ENCODE measurements around the gene ATP6V0B.

Gene ATP6V0B

DNA sequence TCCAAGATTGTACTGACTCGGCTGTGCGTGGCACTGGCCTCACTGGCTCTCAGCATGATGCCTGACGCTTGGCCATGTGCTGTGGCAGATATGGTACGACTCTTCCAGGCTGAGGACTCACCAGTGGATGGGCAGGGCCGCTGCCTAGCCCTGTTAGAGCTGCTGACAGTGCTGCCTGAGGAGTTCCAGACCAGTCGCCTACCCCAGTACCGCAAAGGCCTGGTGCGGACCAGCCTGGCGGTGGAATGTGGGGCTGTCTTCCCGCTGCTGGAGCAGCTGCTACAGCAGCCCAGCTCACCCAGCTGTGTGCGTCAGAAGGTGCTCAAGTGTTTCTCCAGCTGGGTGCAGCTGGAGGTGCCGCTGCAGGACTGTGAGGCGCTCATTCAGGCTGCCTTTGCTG, 25.1 kb upstream of the ATP6V0B start:
- Histone ChIP-seq H3K36me3 (ENCODE audit: control insufficient read depth, insufficient read depth, low read length) (no peaks in the 10 kb centered on the region), H3K27me3 (ENCODE audit: insufficient read depth, low read length, poor library complexity) (no peaks in the 10 kb centered on the region), H3K4ac (ENCODE audit: low read depth, low read length) (no peak overlapping the region), H4K5ac (ENCODE audit: low read length) (no peak overlapping the region), H2BK15ac (replicated peaks; ENCODE audit: low read depth) (no peak overlapping the region), H3K4me3 (ENCODE audit: low read length) (no peak overlapping the region), H3K18ac (ENCODE audit: low read length) (no peak overlapping the region), H3K27ac (ENCODE audit: low read depth, low read length) (no peak overlapping the region), H4K8ac (ENCODE audit: low read depth, low read length) (no peak overlapping the region), H3K4me2 (ENCODE audit: low read length) (no peak overlapping the region), H2BK120ac (ENCODE audit: low read depth, low read length) (no peak overlapping the region), H2AK5ac (ENCODE audit: low read length) (no peak overlapping the region), H3K23ac (ENCODE audit: low read length) (no peak overlapping the region), H3K4me1 (ENCODE audit: control insufficient read depth, low read depth, low read length) (peaks cover 2% of the 10 kb centered on the region), H3K79me2 (ENCODE audit: control insufficient read depth, insufficient read depth, low read length) (no peaks in the 10 kb centered on the region), H3K79me1 (ENCODE audit: low read length) (peaks cover 4% of the 10 kb centered on the region), H3K9ac (ENCODE audit: low read length) (no peak overlapping the region), H2BK5ac (ENCODE audit: low read length) (no peak overlapping the region), H3K56ac (ENCODE audit: low read length) (no peak overlapping the region)
- no peak for DNase-seq
- WGBS (ENCODE audit: extremely low coverage, insufficient coverage, low lambda C conversion rate) = no CpG with 5 or more reads among the region's 13 CpGs

- Histone ChIP-seq H3K56ac (ENCODE audit: low read length) (no peak overlapping the region), H3K27ac (ENCODE audit: low read depth, low read length) (no peak overlapping the region), H3K23ac (ENCODE audit: low read length) (no peak overlapping the region), H2BK120ac (ENCODE audit: low read depth, low read length) (no peak overlapping the region), H3K4me3 (ENCODE audit: low read length) (no peak overlapping the region), H3K4me2 (ENCODE audit: low read length) (no peak overlapping the region), H3K79me2 (ENCODE audit: control insufficient read depth, insufficient read depth, low read length) (no peaks in the 10 kb centered on the region), H3K36me3 (ENCODE audit: control insufficient read depth, insufficient read depth, low read length) (no peaks in the 10 kb centered on the region), H3K9ac (ENCODE audit: low read length) (no peak overlapping the region), H3K27me3 (ENCODE audit: insufficient read depth, low read length, poor library complexity) (no peaks in the 10 kb centered on the region), H3K18ac (ENCODE audit: low read length) (no peak overlapping the region), H2BK15ac (replicated peaks; ENCODE audit: low read depth) (no peak overlapping the region), H4K8ac (ENCODE audit: low read depth, low read length) (no peak overlapping the region), H2AK5ac (ENCODE audit: low read length) (no peak overlapping the region), H4K5ac (ENCODE audit: low read length) (no peak overlapping the region), H2BK5ac (ENCODE audit: low read length) (no peak overlapping the region), H3K4ac (ENCODE audit: low read depth, low read length) (no peak overlapping the region), H3K4me1 (ENCODE audit: control insufficient read depth, low read depth, low read length) (peaks cover 2% of the 10 kb centered on the region), H3K79me1 (ENCODE audit: low read length) (peaks cover 4% of the 10 kb centered on the region)
- no peak for DNase-seq
- no CpG with 5 or more reads among the region's 4 CpGs for WGBS (ENCODE audit: extremely low coverage, insufficient coverage, low lambda C conversion rate)
Measured at GRCh38 chr1:43951021-43951985, 23.5 kb upstream of the ATP6V0B start.

- no peak overlapping the region for H3K4ac ChIP-seq (ENCODE audit: low read depth, low read length)
- no peak overlapping the region for H3K9ac ChIP-seq (ENCODE audit: low read length)
- H3K27me3 ChIP-seq (ENCODE audit: insufficient read depth, low read length, poor library complexity) = no peaks in the 10 kb centered on the region
- H2BK120ac ChIP-seq (ENCODE audit: low read depth, low read length) = no peak overlapping the region
- H4K5ac ChIP-seq (ENCODE audit: low read length) = no peak overlapping the region
- no peak overlapping the region for H3K27ac ChIP-seq (ENCODE audit: low read depth, low read length)
- H3K79me1 ChIP-seq (ENCODE audit: low read length) = peaks cover 2% of the 10 kb centered on the region
- H2AK5ac ChIP-seq (ENCODE audit: low read length) = no peak overlapping the region
- no peak overlapping the region for H3K4me2 ChIP-seq (ENCODE audit: low read length)
- peak; percentile 86 for DNase-seq
- H2BK5ac ChIP-seq (ENCODE audit: low read length) = no peak overlapping the region
- H3K23ac ChIP-seq (ENCODE audit: low read length) = no peak overlapping the region
- no peaks in the 10 kb centered on the region for H3K36me3 ChIP-seq (ENCODE audit: control insufficient read depth, insufficient read depth, low read length)
- H3K56ac ChIP-seq (ENCODE audit: low read length) = no peak overlapping the region
- no peaks in the 10 kb centered on the region for H3K79me2 ChIP-seq (ENCODE audit: control insufficient read depth, insufficient read depth, low read length)
- peaks cover under 1% of the 10 kb centered on the region for H3K4me1 ChIP-seq (ENCODE audit: control insufficient read depth, low read depth, low read length)
- H4K8ac ChIP-seq (ENCODE audit: low read depth, low read length) = no peak overlapping the region
- H3K18ac ChIP-seq (ENCODE audit: low read length) = no peak overlapping the region
- 100% methylated on average over 2 of the region's 8 CpGs for WGBS (ENCODE audit: extremely low coverage, insufficient coverage, low lambda C conversion rate)
- no peak overlapping the region for H2BK15ac ChIP-seq (replicated peaks; ENCODE audit: low read depth)
- no peak overlapping the region for H3K4me3 ChIP-seq (ENCODE audit: low read length)
Measured at GRCh38 chr1:43952731-43953346, 21.9 kb upstream of the ATP6V0B start.

DNA sequence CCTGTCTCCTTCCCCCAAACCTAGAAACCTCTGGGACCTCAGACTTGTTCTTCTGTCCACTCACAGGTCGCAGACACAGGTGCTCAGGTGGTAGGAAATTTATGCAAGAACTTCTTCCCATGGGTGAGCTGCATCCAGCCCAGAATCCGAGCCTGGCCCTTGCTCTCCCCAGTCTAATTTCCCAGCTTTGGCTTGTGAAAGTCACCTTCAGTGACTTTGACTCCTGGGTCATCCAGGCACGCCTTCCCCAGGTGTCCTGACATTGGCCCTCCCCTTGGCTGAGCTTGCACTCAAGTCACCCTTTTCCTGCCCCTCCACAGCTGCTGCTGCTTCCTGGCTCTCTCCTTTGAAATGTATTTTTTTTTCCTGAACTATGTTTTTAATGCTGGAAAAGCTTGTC, 21.4 kb upstream of the ATP6V0B start:
- no peak overlapping the region for H3K27ac ChIP-seq (ENCODE audit: low read depth, low read length)
- no peak overlapping the region for H3K4me2 ChIP-seq (ENCODE audit: low read length)

DNA sequence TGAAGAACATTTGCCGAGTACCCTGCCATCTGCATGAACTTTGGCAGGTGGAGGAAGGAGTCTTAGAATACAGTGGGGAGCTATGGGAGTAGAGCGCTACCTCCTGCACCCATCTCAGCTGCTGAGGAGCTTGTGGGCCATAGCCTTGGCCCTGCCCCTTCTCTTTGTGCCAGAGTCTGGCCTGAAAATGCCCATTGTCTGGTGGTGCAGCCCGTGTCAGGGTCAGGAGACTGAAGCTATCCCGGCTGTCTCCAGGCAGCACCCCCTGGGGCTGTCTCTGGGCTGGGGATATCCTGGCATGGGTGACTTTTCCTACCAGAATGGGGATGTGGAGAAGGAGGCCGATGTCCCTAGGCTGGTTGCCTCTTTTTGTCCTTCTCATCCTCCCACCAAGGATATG, 20.7 kb upstream of the ATP6V0B start:
- H3K9ac ChIP-seq (ENCODE audit: low read length) = no peak overlapping the region
- H2BK15ac ChIP-seq (replicated peaks; ENCODE audit: low read depth) = no peak overlapping the region
- H3K27me3 ChIP-seq (ENCODE audit: insufficient read depth, low read length, poor library complexity) = no peaks in the 10 kb centered on the region
- no peaks in the 10 kb centered on the region for H3K4me1 ChIP-seq (ENCODE audit: control insufficient read depth, low read depth, low read length)
- no peak overlapping the region for H2BK5ac ChIP-seq (ENCODE audit: low read length)
- H2BK120ac ChIP-seq (ENCODE audit: low read depth, low read length) = no peak overlapping the region
- H3K4me3 ChIP-seq (ENCODE audit: low read length) = no peak overlapping the region
- no peak overlapping the region for H2AK5ac ChIP-seq (ENCODE audit: low read length)
- H3K18ac ChIP-seq (ENCODE audit: low read length) = no peak overlapping the region
- no peak overlapping the region for H3K4ac ChIP-seq (ENCODE audit: low read depth, low read length)
- no peak for DNase-seq
- H3K23ac ChIP-seq (ENCODE audit: low read length) = no peak overlapping the region
- no CpG with 5 or more reads among the region's 5 CpGs for WGBS (ENCODE audit: extremely low coverage, insufficient coverage, low lambda C conversion rate)
- H3K27ac ChIP-seq (ENCODE audit: low read depth, low read length) = no peak overlapping the region
- no peaks in the 10 kb centered on the region for H3K36me3 ChIP-seq (ENCODE audit: control insufficient read depth, insufficient read depth, low read length)
- no peak overlapping the region for H4K8ac ChIP-seq (ENCODE audit: low read depth, low read length)
- no peaks in the 10 kb centered on the region for H3K79me2 ChIP-seq (ENCODE audit: control insufficient read depth, insufficient read depth, low read length)
- no peaks in the 10 kb centered on the region for H3K79me1 ChIP-seq (ENCODE audit: low read length)
- no peak overlapping the region for H3K4me2 ChIP-seq (ENCODE audit: low read length)
- no peak overlapping the region for H4K5ac ChIP-seq (ENCODE audit: low read length)
- H3K56ac ChIP-seq (ENCODE audit: low read length) = no peak overlapping the region

More for the DNA sequence above, 21.4 kb upstream of the ATP6V0B start:
- H3K9ac ChIP-seq (ENCODE audit: low read length) = no peak overlapping the region
- DNase-seq = no peak
- H2BK15ac ChIP-seq (replicated peaks; ENCODE audit: low read depth) = no peak overlapping the region
- no CpG with 5 or more reads among the region's 3 CpGs for WGBS (ENCODE audit: extremely low coverage, insufficient coverage, low lambda C conversion rate)
- H3K27me3 ChIP-seq (ENCODE audit: insufficient read depth, low read length, poor library complexity) = no peaks in the 10 kb centered on the region
- H3K4me1 ChIP-seq (ENCODE audit: control insufficient read depth, low read depth, low read length) = no peaks in the 10 kb centered on the region
- no peaks in the 10 kb centered on the region for H3K36me3 ChIP-seq (ENCODE audit: control insufficient read depth, insufficient read depth, low read length)
- no peak overlapping the region for H4K5ac ChIP-seq (ENCODE audit: low read length)
- no peak overlapping the region for H2AK5ac ChIP-seq (ENCODE audit: low read length)
- no peak overlapping the region for H3K56ac ChIP-seq (ENCODE audit: low read length)
- H3K4me3 ChIP-seq (ENCODE audit: low read length) = no peak overlapping the region
- H4K8ac ChIP-seq (ENCODE audit: low read depth, low read length) = no peak overlapping the region
- H2BK120ac ChIP-seq (ENCODE audit: low read depth, low read length) = no peak overlapping the region
- no peak overlapping the region for H3K18ac ChIP-seq (ENCODE audit: low read length)
- no peaks in the 10 kb centered on the region for H3K79me2 ChIP-seq (ENCODE audit: control insufficient read depth, insufficient read depth, low read length)
- no peak overlapping the region for H2BK5ac ChIP-seq (ENCODE audit: low read length)
- peaks cover under 1% of the 10 kb centered on the region for H3K79me1 ChIP-seq (ENCODE audit: low read length)
- no peak overlapping the region for H3K23ac ChIP-seq (ENCODE audit: low read length)
- H3K4ac ChIP-seq (ENCODE audit: low read depth, low read length) = no peak overlapping the region

All from mesendoderm (in vitro differentiated cells).